ENCODE results near the gene IMMP2L.
A peak's percentile ranks its signal among the peaks of the same experiment; 100 is the strongest.

The IMMP2L gene

DNA sequence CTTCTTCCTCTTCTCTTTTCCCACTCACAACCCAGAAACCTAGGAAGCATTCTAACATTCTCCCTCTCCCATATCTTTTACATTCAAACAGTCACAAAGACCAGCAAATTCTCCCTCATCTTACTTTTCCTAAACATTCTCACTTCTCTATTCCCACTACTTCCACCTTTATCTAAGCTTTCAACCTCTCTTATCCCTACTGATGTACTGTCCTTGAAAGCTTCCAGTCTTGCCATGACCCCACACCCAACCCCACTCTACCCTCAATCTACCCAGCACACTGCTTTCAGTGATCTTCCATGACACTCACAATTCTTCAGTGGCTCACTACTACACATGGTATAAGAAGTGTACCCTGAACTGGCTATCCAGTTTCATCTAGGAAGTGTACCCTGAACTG lies 5.3 kb downstream of the IMMP2L start:
- no peak for DNase-seq

- DNase-seq = no peak
Observed at GRCh38 chr7:111554086-111554485, 8.2 kb downstream of the IMMP2L start.

DNA sequence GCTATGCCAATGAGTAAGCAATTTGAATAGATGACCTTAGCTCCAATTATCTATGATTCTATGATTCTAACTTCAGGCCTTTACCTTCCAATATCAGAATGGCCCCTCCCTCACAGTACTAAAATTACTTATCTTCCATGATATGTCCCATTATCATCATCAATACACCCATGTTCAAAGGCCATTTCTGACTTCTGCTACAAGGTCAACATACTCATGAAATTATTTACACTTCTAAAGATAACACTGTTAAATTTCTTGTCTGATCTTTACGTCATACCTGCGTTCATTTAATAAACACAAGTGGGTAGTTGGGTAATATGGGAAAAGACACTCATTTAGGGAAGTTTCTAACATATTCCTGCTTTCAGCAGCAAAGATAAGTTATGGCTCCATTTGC lies 21.2 kb downstream of the IMMP2L start:
- DNase-seq = no peak

GRCh38 chr7:111540199-111540815 lies 22.0 kb downstream of the IMMP2L start:
- DNase-seq = no peak

DNA sequence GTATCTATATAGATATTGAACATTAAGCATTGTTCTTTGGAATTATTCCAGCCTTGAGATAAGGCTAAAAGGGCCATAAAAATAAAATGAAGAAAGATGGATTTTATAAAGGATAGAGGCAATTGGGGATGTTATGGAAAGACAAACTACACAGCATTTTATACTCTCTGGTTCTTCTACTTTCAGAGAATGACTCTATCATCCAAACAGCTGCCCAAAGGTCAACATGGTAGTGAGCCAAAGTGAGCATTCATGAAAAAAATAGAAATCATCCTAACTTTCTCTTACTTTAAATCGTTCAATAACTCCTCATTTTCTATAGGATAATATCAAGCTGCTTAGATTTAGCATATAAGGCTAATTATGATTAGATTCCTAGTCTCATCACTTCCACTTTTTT lies 25.2 kb downstream of the IMMP2L start:
- no peak for DNase-seq

GRCh38 chr7:111535142-111535870 lies 27.0 kb downstream of the IMMP2L start:
- DNase-seq = no peak

GRCh38 chr7:111532625-111533024 lies 29.7 kb downstream of the IMMP2L start:
- DNase-seq = no peak

DNA sequence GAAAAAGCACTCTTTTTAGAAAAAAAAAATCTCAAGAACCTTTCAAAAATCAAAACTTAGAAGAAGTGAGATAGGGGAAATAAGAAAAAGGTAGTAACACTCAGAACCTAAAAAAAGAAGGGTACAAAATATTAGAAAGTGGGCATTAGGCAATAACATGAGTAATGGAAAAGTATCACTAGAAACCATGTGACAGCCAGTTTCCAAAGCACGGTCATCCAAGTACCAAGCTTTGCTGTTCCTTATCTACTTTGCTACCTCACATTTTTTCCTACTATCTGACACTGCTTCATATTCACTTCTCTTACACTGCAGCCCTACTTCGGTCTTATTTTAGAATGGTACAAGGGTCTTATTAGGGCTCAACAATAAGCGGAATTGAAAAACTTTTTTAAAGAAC lies 30.3 kb downstream of the IMMP2L start:
- DNase-seq = peak; percentile 62 to 63

GRCh38 chr7:111530356-111530668 lies 32.0 kb downstream of the IMMP2L start:
- no peak for DNase-seq

DNA sequence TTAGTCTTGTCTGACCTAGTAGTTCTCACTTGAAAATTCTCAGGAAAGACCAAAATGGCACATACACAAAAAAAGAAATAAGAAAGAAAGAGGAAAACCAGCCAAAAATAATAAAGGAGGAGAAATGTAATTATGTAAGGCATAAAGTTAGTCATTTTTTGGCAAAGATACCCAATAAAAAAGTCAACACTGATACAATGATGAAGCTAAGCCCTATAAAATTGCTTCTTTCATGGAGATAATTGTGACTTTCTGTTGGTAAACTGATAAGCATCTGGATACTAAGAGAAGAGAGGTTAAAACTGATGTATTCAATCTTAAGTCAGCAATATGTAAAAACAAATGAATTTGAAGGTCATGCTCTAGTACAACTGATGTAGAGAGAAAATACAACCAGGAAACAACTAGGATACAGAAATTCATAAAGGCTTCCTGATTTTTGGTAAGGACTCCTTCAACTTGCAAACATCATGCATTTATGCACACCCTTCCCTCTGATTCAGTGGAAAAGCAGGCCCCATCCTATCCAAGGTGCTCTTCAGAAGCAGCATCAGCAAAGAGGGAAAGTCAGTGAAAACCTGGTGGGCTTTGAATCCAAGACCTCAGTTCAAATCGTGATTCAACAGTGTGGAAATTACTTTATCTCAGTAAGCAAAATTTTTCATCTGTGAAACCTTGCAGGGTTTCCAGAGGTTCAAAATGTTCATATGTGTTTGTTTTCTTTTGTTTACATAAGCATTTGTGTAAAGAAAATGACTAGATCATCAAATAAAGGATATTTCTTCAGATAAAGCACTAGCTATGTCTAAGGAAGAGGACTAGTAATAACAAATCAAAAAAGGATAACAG lies 32.6 kb downstream of the IMMP2L start:
- no peak for DNase-seq

GRCh38 chr7:111528331-111528730 lies 34.0 kb downstream of the IMMP2L start:
- DNase-seq = no peak

GRCh38 chr7:111527545-111527944 lies 34.7 kb downstream of the IMMP2L start:
- no peak for DNase-seq

DNA sequence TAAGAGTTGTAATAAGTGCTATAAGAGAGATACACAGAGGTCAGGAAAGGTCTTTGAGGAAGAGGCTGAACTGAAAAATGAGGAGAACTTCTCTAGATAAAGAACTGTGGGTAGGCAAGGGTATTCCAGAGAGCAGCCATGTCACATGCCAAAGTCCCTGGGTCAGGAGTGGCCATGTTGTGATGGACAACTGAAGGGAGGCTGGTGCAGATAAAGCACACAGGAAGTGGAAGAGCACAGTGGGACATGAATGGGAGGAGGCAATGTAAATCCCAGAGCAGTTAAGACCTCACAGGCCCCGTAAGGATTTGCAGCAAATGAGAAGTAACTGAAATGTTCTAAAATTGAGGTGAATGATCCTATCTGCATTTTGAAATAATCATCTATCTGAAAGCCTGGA lies 37.2 kb downstream of the IMMP2L start:
- no peak for DNase-seq

GRCh38 chr7:111521660-111522059 lies 40.6 kb downstream of the IMMP2L start:
- no peak for DNase-seq

DNA sequence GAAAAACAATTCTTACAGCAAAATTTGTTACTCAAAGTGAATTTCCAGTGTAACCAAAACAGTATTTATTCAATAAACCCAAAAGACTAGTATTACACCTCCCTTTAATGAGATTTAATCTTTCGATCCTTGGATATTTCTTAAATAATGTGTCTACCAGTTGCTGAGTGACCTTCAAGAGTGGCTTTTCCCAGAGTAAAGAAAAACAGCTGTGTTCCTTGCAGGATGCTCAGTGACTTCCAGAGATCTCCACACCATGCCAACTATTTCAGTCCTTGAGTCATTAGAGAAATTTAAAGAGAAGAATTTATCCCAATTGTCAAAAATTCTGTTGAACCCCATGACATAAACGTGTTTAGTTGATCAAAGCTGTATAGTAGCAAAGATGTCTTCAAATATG lies 44.0 kb downstream of the IMMP2L start:
- no peak for DNase-seq

- no peak for DNase-seq
Observed at GRCh38 chr7:111517549-111517951, 44.7 kb downstream of the IMMP2L start.

DNA sequence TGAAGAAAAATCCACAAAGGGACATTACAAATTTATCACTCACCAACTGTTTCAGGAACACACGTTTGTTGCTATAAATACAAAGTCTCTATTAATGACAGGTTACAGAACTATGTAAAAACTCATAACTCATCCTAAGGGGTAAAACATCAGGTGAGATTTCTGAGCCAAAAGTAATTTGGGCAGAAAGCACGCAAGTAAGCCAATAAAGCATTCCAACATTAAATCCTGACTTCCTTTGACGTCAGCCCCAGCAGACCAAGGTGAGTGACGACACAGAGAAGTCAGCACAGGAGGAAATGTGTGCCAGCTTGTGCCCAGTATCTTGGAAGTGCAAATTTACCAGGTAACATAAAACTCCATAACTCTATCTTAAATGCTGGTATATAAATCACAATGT lies 45.7 kb downstream of the IMMP2L start:
- DNase-seq = no peak

DNA sequence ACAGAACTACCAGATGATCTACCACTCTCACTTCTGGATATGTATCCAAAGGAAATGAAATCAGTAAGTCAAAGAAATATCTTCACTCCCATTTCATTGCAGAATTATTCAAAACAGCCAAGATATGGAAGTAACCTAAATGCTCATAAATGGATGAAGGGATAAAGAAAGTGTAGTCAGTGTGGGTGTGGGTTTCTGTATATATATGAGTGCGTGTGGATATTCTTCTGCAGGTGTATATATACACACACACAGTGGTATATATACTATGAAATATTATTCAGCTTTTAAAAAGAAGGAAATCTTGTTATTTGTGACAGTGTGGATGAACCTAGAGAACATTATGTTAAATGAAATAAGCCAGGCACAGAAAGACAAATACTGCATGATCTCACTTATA lies 48.7 kb downstream of the IMMP2L start:
- no peak for DNase-seq

GRCh38 chr7:111511845-111512244 lies 50.4 kb downstream of the IMMP2L start:
- DNase-seq = no peak

GRCh38 chr7:111510584-111511378 lies 51.5 kb downstream of the IMMP2L start:
- DNase-seq = no peak

- DNase-seq = no peak
Observed at GRCh38 chr7:111510062-111510461, 52.2 kb downstream of the IMMP2L start.

GRCh38 chr7:111509288-111509687 lies 53.0 kb downstream of the IMMP2L start:
- no peak for DNase-seq

DNA sequence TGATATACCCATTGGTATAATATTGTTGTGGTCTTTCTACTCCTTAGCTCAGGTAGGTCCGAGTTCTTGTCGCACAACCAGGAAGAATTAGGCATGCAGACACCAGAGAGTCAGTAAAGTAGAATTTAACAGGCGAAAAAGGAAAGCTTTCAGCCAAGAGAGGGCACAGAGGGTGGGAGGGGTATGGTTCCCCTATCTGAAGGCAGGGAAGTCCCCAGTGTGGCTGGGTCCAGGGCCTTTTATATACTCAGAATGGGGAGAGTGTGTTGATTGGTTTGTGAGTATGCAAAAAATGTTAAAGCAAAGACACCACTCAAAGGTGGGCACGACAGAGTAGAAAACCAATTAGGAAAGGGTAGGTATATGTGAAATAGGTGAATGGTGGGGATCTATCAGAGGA lies 53.9 kb downstream of the IMMP2L start:
- no peak for DNase-seq

Measured in inflammatory macrophage (primary cell).